NB4 (cell line): Measurements from ENCODE around the gene PDE4DIP.
"Not testable (repeated sequence)": the region's sequence is repeated elsewhere in the genome, so short reads cannot be mapped to it uniquely, and the experiment has no call there.

Experiments used
- CTCF ChIP-seq: IDR thresholded peaks from one replicate; pipeline ENCODE4 v1.5.1; 2012; ENCODE audit warnings: low read depth, low read length
- MAX ChIP-seq: IDR thresholded peaks from 2 replicates; pipeline ENCODE4 v1.6.1; 2011; ENCODE audit warnings: low read depth, low read length
- POLR2A ChIP-seq: IDR thresholded peaks from 2 replicates; pipeline ENCODE4 v1.6.1; 2011; ENCODE audit warnings: mild to moderate bottlenecking; ENCODE audit not compliant: insufficient read length; ENCODE audit errors: extremely low read depth

- not testable (repeated sequence) for TF ChIP-seq CTCF, POLR2A, MAX
These were observed 20.4 kb upstream of the PDE4DIP start for GRCh38 chr1:148823822-148824221.
